Loucy (cell line): ENCODE measurements around the gene GAGE13.

Experiments used
- EZH2phosphoT487 ChIP-seq: fragments of 200-600 bp; IDR thresholded peaks from 2 replicates; pipeline ENCODE4 v1.6.1; 2018; ENCODE audit warnings: antibody characterized with exemption, mild to moderate bottlenecking, moderate library complexity, borderline replicate concordance
- TF ChIP-seq, protein P1 (sequence below): fragments of 200-600 bp; sonication (generic); conservative IDR thresholded peaks from 2 replicates; pipeline ENCODE4 v1.5.1; 2014; ENCODE audit warnings: mild to moderate bottlenecking, antibody characterized with exemption, low read length

DNA sequence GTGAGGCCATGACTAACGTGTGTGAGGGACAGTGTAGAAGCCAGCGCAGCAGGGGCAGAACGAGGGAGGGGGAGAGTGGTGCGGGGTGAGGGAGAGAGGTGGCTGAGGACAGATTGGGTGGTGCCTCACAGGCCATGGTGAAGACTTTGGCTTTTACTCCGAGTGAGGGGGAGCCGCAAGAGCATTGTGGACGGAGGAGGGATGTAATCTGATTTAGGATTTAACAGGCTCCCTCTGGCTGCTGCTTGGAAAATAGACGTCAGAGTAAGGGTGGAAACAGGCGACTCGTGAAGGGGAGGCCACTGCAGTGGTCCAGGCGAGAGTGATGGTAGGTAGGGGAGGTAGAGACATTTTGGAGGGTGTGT lies 48.8 kb upstream of the GAGE13 start:
- TF ChIP-seq, protein P1, sequence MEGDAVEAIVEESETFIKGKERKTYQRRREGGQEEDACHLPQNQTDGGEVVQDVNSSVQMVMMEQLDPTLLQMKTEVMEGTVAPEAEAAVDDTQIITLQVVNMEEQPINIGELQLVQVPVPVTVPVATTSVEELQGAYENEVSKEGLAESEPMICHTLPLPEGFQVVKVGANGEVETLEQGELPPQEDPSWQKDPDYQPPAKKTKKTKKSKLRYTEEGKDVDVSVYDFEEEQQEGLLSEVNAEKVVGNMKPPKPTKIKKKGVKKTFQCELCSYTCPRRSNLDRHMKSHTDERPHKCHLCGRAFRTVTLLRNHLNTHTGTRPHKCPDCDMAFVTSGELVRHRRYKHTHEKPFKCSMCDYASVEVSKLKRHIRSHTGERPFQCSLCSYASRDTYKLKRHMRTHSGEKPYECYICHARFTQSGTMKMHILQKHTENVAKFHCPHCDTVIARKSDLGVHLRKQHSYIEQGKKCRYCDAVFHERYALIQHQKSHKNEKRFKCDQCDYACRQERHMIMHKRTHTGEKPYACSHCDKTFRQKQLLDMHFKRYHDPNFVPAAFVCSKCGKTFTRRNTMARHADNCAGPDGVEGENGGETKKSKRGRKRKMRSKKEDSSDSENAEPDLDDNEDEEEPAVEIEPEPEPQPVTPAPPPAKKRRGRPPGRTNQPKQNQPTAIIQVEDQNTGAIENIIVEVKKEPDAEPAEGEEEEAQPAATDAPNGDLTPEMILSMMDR: no peak
- TF ChIP-seq EZH2phosphoT487: no peak
